MV-4-11 (cell line): ENCODE data around the gene GXYLT2.
"Not testable (repeated sequence)": the region's sequence is repeated elsewhere in the genome, so short reads cannot be mapped to it uniquely, and the experiment has no call there.

Experiments
- DNase-seq: peaks from one replicate; lab custom pipeline; 2025; lab: John Stamatoyannopoulos, UW

The GXYLT2 gene

DNA sequence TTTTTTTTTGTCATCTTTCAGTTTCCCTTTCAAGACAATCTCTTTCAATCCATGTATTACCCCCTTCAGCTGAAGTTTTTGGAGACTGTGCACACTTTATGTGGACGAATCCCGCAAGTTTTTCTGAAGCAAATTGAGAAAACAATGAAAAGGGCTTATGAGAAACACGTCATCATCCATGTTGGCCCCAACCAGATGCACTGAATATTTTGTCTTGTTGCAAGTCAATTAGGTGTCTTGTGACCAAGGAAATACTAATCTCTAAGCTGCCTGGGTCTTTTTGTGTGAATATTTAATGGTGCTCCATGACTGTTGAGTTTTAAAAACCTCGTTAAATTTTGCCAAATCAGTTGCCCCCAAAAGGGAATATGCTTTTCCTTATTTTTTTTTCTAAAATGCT is 87.1 kb downstream of the GXYLT2 start:
- no peak for DNase-seq

DNA sequence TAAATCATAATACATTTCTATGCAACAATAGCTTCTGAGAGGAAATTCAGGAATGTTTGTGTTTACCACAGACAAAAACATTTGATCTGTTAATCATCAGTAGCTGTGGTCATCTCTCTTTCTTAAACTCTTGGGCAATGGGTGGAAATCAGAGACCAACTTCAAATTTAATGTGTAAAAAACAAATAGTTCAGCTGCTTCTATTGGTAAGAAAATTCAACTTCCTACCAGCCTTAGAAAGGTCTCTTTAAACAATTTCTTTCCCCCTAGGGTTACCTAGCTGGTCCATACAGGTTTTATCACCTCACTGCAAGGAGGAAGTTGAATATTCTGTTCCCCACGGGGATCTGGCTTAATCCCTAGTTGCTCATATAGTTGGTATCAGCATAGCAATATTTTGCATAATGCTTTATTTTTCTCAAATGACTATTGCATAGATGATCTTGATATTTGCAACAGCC is 88.5 kb downstream of the GXYLT2 start:
- no peak for DNase-seq

DNA sequence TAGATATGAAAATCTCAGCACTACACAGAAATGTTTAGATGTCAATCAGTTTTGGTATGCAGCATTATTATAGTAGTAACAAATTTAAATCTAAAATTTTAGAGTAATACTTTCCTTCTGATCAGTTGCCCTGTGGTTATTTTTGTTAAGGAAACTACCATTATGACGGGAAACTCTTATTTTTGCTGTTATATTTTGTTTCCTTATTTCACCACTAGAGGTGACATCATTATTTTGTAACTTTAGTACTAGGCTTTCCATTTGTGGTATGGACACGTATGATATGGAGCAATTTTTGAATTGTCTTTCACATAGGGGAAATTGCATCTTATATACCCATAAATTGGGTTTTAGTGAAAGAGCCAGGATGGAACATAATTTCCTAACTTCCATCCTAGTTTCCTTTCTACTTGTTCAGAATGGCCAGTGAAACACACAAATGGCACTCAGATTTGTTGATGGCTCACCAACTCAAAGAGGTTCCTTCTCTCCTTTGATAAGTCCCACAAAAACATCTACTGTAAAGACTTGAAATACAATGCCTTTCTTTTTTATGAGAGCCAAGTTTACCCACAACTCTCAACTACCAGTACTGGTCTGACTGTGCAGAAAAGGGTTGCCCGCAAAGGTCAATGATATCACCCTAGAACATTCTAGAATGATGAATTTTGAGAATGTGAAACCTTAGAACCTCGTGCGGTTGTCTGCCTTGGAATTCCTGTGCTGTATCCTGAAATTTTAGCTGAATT is 89.4 kb downstream of the GXYLT2 start:
- DNase-seq, result peak; percentile 79

DNA sequence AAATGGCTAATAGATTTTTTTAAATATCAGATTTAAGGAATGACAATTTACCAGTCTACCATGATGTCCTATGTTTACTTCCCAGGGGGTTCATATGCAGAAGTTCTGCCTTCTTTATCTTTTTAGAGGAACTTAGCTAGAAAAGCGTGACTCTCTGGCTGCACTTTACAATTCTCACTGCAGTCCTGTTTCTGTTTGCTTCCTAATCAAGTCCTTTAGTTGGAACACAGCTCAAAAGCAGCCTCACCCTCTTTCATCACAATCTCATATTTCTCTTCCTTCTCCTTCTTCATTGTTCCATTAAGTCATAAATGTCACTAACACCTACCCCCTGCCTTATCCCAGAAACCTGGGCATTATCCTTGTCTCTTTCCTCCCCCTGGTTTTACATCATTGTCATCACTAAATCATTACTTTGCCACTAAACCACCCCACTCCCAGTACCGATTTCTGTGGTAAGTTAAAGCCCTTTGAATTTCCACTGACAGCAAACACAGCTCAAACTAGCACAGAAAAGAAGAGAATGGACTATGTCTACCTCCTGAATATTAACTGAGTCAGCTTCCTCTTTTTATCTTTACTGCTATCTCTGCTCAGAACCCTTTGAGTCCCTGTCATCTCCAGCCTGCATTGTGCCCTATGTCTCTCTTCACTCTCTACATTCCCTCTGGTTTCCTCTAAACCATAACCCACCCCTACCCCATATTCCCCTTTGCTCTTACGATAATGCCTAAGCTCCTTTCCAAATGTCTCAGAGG is 94.9 kb downstream of the GXYLT2 start:
- peak; percentile 35 for DNase-seq

DNA sequence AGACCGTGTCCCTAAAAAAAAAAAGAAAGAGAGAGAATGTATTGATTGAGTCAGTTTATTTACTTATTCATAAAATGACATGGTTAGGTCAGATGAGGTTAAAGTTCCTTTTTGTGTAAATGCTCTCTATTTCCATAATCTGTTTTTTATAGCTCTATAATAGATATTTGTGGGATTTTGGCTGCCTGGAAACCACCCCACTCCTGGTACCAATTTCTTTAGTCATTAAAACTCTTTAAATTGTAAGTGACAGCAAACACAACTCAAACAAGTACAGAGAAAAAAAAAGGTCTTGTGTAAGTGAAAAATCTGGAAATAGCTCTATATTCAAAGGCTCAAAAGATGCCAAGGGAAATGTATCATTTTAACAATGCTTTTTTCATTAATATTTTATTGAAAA is 97.7 kb downstream of the GXYLT2 start:
- DNase-seq, result no peak

DNA sequence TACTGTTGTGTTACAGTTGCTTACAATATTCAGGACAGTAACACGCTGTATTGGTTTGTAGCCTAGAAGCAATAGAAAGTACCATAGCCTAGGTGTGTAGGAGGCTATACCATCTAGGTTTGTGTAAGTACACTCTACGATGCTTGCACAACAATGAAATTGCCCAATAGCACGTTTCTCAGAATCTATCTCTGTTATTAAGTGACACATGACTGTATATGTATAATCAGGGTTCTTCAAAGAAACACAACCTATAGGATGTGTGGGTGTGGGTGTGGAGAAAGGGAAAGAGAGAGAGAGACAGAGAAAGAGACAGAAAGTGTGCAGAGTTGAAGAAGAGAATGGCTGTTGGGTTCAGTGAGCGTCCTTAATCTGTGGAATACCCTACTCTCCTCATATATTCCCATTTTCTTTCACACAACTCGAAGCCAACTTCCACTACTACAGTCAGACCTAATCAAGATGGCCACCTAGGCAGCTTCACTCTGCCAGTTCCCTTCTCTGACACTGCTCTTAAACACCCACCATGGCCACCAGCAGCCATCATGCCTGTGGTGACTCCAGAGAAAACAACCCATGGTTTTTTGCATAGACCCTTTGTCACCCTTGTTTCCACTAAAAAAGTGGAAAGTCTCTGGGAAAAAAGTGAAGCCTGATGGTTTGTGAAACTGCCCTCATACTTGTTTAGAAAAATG is 103.0 kb downstream of the GXYLT2 start:
- DNase-seq, result peak; percentile 38

DNA sequence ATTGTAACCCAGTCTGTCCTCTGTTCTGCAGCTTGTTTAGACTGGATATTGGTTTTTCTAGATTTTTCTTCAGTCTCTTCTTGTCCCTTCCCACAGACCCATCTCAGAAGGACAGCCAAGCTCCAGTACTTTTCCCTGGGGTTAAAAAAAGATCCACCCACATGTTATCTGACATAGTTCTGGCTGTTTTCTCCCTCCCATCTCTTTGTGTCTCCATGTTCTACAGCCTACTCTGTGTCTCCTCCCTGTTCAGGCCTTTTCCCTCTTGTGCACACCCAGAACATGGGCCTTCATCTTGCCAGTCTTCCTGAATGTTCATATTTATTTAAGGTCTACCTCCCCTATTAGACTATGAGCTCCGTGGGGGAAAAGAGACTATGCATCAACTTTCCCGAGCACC is 103.7 kb downstream of the GXYLT2 start:
- no peak for DNase-seq

DNA sequence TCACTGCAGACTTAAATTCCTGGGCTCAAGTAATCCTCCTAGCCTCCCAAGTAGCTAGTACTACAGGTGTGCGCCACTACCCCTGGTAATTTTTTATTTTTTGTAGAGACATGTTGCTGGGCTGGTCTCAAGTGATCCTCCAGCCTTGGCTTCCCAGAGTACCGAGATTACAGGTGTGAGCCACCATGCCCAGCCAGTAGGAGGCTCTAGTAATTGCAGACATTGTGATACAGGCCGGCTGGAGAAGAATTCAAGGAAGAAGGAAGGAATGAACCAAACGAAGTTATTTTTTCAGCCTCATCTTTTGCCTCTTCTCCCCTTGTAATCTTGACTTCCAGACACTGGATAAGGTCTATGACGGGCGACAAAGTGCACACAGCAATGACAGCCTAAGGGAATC is 105.5 kb downstream of the GXYLT2 start:
- DNase-seq, result no peak

DNA sequence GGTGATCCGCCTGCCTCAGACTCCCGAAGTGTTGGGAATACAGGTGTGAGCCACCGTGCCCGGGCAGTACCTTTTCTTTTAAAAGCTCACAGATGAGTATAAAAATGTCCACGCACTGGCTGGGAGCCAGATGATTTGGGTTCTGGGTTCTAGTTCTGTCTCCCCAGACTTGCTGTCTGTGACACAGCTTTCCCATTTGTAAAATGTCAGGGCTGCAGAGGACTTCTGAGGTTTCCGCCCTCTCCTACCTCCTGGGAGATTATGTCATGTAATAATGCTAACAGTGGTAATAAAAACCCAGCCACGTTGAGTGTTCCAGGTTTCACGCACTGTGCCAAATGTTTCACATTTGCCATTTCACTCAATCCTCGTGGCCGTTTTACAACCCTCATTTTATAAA is 107.5 kb downstream of the GXYLT2 start:
- no peak for DNase-seq

DNA sequence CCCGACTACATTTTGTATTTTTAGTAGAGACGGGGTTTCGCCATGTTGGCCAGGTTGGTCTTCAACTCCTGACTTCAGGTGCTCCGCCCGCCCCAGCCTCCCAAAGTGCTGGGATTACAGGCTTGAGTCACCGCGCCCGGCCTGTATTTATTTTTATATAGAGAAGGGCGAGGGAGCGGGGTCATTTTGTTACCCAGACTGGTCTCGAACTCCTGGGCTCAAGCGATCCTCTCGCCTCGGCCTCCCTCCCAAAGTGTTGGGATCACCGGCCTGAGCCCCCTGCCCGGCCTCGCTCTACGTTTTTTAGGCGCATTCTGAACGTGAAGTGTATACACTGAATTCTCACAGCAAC is 108.3 kb downstream of the GXYLT2 start:
- DNase-seq, result no peak

DNA sequence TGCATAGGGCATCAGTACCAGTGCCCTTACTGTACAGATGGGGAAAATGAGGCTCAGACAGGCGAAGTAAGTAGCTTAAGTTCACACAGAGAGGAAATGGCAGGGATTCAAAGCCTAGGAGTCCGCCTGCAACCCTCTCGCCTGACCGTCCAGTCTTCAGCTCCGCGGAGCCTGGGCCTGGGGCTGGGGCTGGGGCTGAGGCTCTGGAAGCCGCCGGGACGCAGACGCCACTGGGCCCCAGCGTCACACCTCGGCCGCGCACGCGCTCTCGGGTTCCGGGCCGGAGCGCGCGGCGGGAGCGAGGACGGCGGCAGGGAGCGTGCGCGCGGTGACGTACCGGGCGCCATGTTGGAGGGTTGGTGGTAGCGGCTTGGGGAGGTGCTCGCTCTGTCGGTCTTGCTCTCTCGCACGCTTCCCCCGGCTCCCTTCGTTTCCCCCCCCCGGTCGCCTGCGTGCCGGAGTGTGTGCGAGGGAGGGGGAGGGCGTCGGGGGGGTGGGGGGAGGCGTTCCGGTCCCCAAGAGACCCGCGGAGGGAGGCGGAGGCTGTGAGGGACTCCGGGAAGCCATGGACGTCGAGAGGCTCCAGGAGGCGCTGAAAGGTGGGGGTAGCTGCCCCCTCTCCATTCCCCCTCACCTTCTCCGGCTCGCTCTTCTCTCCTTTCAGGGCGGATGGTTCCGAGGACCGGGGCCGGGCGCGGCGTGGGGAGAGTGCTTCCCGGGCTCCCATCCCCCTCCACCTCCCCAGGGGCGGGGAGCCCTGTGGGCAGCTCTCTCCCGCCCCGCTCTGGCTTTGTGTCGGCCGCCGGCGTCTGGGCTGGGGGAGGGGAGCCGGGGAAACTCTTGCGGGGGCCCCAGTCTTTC is 108.9 kb downstream of the GXYLT2 start, which contains the start of gene PPP4R2:
TSS of gene PPP4R2 (plus strand) at position 339 of the 861 bp plus-strand sequence. CDS start at position 566, 227 bp downstream.
- peak; percentile 82 for DNase-seq

DNA sequence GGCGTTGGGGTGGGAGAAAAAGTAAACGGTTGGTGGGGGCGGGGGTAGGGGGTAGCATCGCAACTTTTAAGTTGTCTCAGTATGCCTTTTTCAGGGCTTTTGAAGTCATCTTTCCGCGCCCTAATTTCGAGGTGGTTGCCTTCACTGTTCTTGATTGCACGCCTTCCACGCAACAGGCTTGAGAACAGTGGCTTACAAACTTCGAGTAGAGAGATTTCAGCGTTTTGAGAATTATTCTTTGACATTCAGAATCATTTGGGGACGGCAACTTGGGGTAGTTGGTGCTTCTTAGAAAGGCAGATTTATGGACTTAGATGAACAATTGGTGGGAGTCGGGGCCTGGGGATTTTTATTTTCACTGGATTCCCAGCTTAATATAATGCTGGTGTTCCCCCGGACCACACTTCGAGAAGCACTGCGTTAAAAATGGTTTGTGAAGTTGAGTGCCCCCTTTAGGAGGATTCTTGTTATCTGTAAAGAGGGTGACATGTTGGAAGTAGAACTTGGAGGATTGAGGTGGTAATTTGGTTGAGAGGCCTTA is 109.6 kb downstream of the GXYLT2 start:
- DNase-seq, result peak; percentile 66

DNA sequence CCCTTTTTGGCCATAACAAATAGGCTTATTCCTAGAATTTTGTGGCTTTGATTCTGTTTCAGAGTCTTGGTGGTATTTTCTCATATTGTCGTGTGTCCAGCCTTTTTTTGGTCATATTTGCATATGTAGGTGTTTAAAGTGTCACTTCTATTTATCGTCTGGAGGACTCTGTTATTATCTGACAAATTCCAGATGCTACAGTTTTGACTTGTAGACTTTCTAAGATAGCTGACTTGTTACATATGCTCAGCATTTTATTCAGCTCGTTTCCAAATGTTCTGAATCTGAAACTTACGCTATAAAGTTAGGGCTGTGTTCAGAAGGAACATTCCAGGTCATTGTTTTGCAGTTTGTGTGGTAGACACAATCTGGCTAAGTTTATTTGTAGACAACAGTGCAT is 110.6 kb downstream of the GXYLT2 start:
- DNase-seq, result no peak

DNA sequence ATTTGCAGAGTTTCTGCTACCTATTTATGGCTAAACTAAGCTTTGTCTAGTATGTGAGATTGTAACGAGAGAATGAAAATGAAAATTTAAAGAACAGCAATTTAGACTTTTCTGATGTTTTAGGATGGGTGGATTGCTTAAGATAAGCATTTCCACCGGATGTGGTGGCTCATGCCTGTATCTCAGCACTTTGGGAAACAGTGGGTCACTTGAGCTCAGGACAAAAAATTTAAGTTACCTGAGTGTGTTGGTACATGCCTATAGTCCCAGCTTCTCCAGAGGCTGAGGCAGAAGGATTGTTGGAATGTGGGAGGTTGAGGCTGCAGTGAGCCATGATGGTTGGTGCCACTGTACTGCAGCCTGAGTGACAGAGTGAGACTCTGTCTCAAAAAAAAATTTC is 112.1 kb downstream of the GXYLT2 start:
- DNase-seq, result no peak

DNA sequence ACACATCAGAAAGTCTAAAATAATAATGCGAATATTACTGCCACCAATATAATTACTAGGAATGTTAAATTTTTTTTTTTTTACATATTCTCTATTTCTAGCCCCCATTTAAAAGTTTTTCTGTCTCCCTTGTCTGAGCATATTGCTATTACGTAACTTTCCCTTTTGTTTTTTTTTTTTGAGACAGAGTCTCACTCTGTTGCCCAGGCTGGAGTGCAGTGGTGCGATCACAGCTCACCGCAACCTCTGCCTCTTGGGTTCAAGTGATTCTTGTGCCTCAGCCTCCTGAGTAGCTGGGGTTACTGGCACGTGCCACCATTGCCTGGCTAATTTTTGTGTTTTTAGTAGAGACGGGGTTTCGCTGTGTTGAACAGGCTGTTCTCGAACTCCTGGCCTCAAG is 115.2 kb downstream of the GXYLT2 start:
- DNase-seq, result not testable (repeated sequence)

DNA sequence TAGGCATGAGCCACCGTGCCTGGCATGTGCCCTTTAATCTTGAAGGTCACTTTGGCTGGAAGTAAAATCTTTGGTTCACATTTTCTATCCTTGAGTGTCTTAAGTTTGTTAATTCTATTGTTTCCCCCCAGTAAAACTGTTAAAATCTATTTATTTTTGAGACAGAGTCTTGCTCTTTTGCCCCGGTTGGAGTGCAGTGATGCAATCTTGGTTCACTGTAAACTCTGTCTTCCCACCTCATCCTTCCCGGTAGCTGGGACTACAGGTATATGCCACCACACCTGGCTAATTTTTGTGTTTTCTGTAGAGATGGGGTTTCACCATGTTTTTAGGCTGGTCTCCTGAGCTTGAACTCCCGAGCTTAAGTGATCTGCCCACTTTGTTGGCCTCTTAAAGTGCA is 116.5 kb downstream of the GXYLT2 start:
- DNase-seq, result no peak

DNA sequence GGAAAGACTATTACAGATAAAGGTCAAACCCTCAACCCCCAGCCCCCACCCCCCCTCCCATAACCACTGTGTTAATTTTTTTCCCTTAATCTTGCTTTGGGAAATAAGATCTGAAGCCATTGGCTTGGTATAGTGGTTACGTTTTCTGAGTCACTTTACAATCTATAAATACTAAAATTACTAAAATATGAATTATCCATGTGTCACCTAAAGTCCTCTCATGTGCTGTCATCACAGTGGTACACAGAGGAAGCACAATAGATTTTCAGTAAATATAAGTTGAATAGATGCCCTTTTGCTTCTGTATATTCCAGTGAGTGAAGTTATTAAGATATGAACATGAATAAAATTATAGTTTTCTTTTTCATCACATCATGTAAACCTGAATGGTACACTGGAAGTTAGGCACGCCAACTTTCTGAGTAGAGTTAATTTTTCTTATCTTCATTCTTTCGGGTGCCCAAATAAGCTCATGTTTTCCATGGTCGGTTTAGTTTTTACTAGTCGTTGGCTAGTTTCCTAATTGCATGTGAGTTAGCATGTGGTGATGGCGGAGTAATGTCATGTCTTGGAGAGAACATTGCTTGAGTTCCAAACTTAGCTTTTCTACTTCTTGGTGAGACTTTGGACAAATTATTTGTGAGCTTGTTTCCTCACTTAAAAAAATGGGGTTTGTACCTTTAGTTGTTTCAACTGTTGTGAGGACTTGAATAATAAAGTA is 120.3 kb downstream of the GXYLT2 start:
- DNase-seq, result no peak

DNA sequence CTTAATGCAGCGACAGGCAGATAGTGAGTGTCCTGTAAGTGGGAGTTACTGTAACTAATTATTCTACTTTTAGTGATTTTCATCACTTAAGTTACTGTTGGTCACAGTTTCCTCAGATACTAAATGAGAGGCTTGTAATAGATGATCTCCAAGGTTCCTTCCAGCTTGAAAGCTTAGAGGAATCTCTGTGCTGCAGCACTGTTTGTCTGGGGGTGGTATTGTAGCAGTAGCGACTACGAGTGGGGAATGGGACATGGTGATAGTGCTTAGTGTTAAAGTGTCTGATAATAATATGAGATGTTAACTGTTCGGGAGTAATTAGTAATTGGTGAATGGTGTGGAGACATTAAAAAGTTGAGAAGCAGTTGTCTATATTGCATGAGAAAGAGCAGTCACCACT is 121.2 kb downstream of the GXYLT2 start:
- DNase-seq, result no peak

DNA sequence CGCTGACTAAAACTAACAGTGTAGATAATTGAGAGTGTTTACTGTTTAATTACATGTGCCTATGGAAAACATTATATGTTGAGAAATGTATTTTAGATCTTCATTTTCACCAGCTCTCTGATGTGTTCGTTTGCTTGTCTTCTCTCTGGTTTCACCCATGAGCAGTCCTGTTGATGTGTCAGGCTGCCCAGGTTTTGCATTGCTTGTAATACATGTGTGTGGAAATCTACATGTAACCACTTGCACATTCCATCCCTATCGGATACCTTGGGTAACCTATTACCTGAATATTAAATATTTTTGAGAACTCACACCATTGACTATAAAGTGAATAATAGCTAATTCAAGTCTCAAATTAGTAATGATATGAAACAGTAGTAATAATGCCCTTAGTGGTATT is 121.9 kb downstream of the GXYLT2 start:
- no peak for DNase-seq

DNA sequence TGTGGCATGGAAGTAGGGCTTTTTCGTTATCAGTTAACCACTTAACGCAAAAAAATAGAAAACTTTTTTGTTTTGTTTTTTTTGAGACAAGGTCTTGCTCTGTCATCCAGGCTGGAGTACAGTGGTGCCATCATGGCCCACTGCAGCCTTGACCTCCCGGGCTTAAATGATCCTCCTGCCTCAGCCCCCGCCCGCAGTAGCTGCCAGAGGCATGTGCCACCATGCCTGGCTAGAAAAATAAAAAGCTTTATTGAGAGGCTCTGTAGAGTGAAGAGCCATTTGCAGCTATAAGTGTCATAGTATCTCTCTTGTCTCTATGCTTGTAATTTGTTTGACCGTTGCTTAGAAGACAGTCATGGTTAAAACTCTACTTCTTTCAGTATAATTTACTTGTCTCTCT is 122.3 kb downstream of the GXYLT2 start:
- no peak for DNase-seq

DNA sequence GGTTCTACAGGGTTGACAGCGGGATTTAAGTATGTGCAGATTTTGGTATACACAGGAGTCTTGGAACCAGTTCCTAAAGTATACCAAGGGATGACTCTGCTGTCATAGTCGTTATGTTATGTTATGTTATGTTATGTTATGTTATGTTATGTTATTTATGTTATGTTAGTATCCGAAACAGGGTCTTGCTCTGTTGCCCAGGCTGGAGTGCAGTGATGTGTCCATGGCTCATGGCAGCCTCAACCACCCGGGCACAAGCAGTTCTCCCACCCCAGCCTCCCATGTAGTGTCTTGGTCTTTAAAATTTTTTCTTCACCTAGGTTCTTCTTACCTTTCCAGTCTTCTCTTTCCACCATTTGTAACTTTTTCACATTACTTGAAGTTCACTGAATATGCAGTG is 130.5 kb downstream of the GXYLT2 start:
- DNase-seq, result no peak
